Stimulated activated CD4-positive, alpha-beta T cell treated with anti-CD3 and anti-CD28 coated beads, Interleukin-4, amount 100 ng/mL, for 48 hours (primary cell): ENCODE measurements around the gene FGF3.

Experiments used
- DNase-seq, 2 donors: peaks; one replicate each; pipeline ENCODE4 v3.0.0-alpha.2; 2020; ENCODE audit warnings: low read depth in 2 of 2

Gene FGF3

DNA sequence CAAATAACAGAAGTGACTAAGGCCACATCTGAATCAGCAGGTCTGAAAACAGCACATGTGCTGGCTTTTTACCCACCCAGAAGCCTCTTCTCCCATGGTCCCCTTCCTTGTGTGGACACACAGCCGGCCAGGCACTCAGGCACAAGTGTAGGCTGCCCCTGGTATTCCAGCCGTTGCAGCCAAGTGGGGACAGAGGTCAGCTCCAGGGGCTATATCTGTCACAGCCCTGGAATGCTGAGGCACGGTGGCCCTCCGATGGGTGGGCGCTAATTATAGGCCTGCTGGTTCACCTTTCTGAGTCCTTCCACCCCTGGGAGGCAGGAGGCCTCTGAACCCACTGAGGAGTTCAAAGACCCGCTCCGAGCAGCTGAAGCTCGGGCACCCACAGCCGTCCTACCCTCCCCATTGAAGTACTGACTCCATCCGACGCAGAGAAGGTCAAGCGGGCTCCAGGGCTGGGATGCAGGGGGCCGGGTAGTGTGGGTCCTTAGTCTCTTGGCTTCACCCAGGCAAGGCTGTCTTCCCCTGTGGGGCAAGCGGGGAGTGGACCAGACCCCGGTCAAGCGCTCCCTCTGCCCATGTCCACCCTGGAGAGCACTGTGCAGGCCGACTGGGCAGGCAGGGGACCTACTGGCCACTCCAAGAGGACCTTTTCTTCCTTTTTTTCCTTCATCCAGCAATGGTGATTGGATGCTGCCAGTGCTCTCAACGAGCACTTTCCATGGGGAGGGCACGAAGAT, 14.3 kb downstream of the FGF3 start:
- DNase-seq, result no peak

DNA sequence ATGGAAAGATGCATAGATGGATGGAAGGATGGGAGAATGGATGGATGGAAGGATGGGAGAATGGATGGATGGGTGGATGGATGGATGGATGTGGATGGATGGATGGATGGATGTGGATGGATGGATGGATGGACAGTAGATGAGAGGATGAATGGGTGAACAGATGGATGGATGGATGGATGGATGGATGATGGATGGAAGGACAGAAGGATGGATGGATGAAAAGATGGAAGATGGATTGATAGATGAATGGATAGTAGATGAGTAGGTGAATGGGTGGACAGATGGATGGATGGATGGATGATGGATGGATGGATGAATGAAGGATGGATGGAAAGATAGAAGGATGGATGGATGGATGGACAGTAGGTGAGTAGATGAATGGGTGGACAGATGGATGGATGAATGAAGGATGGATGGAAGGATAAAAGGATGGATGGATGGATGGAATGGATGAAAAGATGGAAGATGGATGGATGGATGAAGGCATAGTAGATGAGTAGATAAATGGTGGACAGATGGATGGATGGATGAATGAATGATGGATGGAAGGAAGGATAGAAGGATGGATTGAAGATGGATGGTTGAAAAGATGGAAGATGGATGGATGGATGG, 15.5 kb downstream of the FGF3 start:
- DNase-seq, result no peak

- no peak for DNase-seq
These were observed 16.2 kb downstream of the FGF3 start for GRCh38 chr11:69803022-69803421.

DNA sequence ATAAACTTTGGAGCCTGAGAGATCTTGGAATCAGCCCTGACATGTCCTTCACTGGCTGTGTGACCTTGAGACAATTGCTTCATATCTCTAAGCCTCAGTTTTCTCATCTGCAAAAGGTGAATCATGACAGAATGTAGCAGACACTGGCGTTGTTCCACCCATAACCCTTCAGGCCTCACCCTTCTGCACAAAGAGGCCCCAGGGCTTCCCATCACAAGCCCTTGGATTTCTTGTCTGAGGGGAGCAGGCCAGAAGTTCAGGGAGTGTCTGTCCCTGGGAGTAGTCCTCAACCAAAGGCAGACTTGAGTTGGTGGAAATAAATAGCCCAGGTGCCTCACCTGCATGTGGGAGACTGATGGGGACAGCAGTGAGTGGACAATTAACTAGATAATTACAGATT, 16.6 kb downstream of the FGF3 start:
- DNase-seq, result no peak

DNA sequence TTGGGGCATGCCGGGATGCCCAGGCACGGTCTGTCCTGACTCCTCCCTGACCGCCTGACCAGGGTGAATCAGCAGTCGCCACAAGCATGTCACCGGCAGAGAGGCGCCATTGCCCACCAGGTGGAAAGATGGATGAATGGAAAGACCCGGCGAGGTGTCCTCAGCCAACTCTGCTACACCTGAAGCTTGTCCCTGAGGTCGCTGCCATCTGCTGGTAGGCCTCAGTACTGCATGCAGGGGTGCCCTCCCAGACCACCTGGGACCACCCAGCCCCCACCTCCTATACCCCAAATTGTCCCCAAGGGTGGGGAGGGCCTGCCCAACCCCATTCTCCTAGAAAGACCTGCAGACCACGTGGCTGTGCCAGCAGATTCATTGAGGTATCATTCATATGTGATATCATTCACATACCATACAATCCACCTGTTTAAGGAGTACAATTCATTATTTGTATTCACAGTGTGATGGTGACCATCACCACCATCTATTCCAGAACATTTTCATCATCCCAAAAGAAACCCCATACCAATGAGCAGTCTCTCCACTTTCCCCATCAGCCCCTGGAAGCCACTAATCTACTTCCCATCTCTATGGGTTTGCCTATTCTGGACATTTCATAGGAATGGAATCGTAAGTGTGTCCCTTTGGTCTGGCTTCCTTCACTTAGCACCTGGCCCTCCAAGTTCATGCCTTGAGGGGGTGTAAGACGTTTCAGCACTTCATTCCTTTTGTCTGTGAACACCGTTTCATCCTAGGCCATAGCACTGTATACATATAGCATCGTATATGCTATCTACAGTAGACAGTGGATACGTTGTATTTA, 17.5 kb downstream of the FGF3 start:
- DNase-seq, result peak; percentile 16 to 30

- no peak for DNase-seq
These were observed 18.9 kb downstream of the FGF3 start for GRCh38 chr11:69800278-69800677.

DNA sequence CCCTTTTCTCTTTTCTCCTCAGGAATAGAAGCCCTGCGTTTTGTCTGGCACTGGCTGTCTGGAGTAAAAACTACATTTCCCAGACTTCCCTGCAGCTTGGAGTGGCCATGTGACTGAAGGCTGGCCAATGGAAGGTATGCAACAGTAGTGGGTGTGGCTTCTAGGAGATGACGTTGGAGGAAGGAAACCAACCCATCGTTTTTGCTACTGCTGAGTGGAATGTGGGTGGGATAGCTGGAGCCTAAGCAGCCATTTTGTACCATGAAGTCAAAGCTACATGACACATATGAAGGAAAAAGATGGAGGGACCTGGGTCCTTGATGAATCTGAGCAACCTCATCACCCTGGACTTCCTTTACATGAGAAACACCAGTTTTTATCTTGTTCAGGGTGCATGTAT, 19.6 kb downstream of the FGF3 start:
- peak in 1 of 2 donors; percentile 5 for DNase-seq

- DNase-seq, result no peak
These were observed 20.1 kb downstream of the FGF3 start for GRCh38 chr11:69799097-69799496.

- DNase-seq, result no peak
These were observed 21.3 kb downstream of the FGF3 start for GRCh38 chr11:69797737-69798528.

DNA sequence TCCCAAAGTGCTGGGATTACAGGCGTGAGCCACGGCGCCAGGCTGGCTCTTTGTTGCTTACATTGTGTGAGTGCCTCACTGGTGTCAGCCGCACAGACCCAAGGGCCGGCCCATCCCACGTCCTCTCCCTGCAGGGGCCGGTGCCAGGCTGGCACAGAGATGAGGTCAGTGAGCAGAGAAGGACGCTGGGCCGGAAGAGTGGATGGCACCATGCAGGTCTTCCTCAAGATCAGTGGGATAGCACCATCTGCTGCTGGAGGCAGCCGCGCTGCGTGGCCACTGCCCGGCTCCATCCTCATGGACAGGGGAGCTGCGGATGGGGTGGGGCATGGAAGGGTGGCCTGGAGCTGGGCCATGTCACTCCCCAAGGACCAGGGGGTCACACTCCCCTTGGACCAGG, 22.1 kb downstream of the FGF3 start:
- no peak for DNase-seq

GRCh38 chr11:69796063-69796462, 23.2 kb downstream of the FGF3 start:
- no peak for DNase-seq

GRCh38 chr11:69791276-69792180, 27.7 kb downstream of the FGF3 start:
- DNase-seq, result no peak

DNA sequence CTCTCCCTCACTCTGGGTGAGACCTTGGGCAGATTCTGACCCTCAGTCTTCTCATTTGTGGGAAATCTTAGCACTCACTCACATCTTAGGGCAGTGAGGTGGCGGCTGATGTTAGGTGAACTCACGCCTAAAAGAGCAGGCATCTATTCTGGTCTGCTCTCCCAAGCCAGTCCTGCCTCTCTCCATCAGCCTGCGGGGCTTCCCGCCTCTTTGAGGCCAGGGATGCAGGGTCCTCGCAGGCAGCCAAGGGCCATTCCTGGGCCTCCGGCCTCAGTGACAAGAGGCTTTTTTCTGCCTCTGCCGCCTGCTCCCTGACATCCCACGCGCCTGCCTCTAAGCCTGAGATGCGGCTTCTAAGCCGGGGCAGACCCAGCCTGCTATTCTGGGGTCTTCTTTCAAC, 30.3 kb downstream of the FGF3 start:
- no peak for DNase-seq

DNA sequence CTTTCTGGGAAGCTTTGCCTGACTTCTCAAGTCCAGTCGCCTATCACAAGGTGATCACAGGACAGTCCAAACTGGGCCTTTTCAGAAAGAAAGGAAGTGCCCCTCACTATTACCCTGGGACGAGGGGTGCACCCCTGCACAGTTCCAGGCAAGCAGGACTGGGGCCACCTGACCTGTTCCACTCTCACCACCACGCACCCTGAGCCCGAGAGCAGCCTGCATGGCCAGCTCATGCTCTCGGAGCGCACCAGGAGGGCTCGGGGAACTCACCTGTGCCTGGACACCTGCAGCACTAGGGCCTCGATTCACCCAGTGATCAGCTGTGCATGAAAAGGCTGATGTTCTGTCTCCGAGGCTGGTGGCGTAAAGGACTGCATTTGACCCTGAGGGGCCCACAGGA, 31.3 kb downstream of the FGF3 start:
- DNase-seq, result no peak

- no peak for DNase-seq
These were observed 31.8 kb downstream of the FGF3 start for GRCh38 chr11:69787457-69787856.

DNA sequence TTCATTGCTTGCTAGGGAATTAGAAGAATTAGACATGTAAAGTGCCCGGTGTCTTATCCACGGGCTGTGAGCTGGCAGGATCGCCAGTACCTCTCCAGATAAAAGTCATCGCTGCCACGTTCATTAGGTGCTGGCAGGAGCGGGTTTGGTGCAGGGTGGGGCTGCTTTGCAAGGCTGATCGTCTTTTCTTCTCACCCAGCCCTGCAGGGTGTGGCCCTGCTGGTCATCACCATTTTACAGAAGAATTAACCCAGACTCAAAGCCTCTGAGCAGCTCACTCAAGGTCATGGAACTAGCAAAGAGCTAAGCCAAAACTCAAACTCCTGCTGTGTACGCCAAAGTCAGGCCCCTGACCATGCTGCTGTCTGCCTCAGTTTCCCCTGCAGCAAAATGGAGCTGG, 38.0 kb downstream of the FGF3 start:
- no peak for DNase-seq

DNA sequence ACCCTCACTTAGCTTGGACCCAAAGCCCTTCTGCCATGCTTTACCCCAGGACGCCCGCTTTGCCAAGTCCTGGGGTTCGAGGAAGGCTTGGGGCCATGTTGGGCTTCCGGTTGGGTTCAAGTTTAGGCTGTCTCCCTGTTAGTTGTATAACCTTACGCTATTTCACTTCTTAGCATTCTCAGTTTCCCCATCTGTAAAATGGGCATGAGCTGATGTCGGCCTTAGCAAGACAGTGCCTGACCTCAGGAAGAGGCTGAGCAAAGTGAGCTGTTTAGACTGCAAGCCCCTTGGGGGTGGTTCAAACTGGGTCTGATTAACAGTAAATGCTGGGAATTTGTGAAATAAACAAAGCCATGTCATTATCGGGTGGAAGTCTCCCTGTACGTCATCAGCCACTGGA, 40.8 kb downstream of the FGF3 start:
- no peak for DNase-seq

- no peak for DNase-seq
These were observed 44.0 kb downstream of the FGF3 start, which contains the start of gene FGF4 for GRCh38 chr11:69775163-69775755. Gene FGF4 (minus strand): TSS chr11:69775341. CDS start chr11:69775084, 257 bp downstream.

- DNase-seq, result no peak
These were observed 44.7 kb downstream of the FGF3 start for GRCh38 chr11:69774354-69775162.
